Liver (tissue), 9 donors: ENCODE measurements around the gene AGPAT1. TPM values are rescaled to one million over a fixed set of nuclear protein-coding genes. Genes with fewer than 3 reads are reported as not detected.

Experiments
- DNase-seq: peaks from one replicate; pipeline ENCODE4 v3.0.0-alpha.2; 2017; ENCODE audit warnings: low spot score
- H3K27ac ChIP-seq, 2 donors: one replicate each; pipeline ENCODE4 v1.7.0; 2013; ENCODE audit warnings: inconsistent platforms in 2 of 2, low read length in 2 of 2, control low read depth in 1 of 2, low read depth in 1 of 2, mild to moderate bottlenecking in 1 of 2
- H3K27me3 ChIP-seq, 4 donors: one replicate each; pipeline versions ENCODE4 v1.6.1 to v1.7.0; 2013; ENCODE audit warnings: low read length in 3 of 4, inconsistent platforms in 1 of 4, mild to moderate bottlenecking in 1 of 4, moderate library complexity in 1 of 4; ENCODE audit not compliant: control insufficient read depth in 4 of 4, insufficient read depth in 4 of 4
- H3K36me3 ChIP-seq, 4 donors: one replicate each; pipeline versions ENCODE4 v1.6.1 to v1.7.0; 2013; ENCODE audit warnings: low read length in 3 of 4, mild to moderate bottlenecking in 3 of 4, low read depth in 1 of 4, moderate library complexity in 1 of 4; ENCODE audit not compliant: control insufficient read depth in 4 of 4, insufficient read depth in 3 of 4
- H3K4me1 ChIP-seq, 4 donors: one replicate each; pipeline versions ENCODE4 v1.6.1 to v1.7.0; 2013; ENCODE audit warnings: low read length in 3 of 4, mild to moderate bottlenecking in 3 of 4, moderate library complexity in 1 of 4; ENCODE audit not compliant: control insufficient read depth in 4 of 4, insufficient read depth in 4 of 4
- H3K4me3 ChIP-seq, 3 donors: one replicate each; pipeline versions ENCODE4 v1.6.1 to v1.7.0; 2013; ENCODE audit warnings: low read length in 3 of 3, control low read depth in 1 of 3, low read depth in 1 of 3, mild to moderate bottlenecking in 1 of 3
- H3K9ac ChIP-seq, 2 donors: one replicate each; pipeline ENCODE4 v1.7.0; 2013; ENCODE audit warnings: low read length in 2 of 2, mild to moderate bottlenecking in 2 of 2, moderate library complexity in 2 of 2, control low read depth in 1 of 2, low read depth in 1 of 2
- H3K9me3 ChIP-seq, 4 donors: one replicate each; pipeline versions ENCODE4 v1.6.1 to v1.7.0; 2013; ENCODE audit warnings: low read length in 3 of 4; ENCODE audit not compliant: control insufficient read depth in 4 of 4
- ATF3 ChIP-seq: IDR thresholded peaks from 2 replicates; pipeline ENCODE4 v1.6.1; 2016; ENCODE audit warnings: antibody characterized with exemption
- EGR1 ChIP-seq, 2 donors: IDR thresholded peaks; 2 replicates each; pipeline ENCODE4 v1.6.1; 2016 to 2018; ENCODE audit warnings: antibody characterized with exemption in 2 of 2, low read depth in 2 of 2
- FOXA2 ChIP-seq: IDR thresholded peaks from 2 replicates; pipeline ENCODE4 v1.6.1; 2016; ENCODE audit warnings: antibody characterized with exemption
- GABPA ChIP-seq, 2 donors: IDR thresholded peaks in 1 of 2; conservative IDR thresholded peaks in 1 of 2; 2 replicates each; pipeline ENCODE4 v1.6.1; 2016; ENCODE audit warnings: antibody characterized with exemption in 2 of 2, mild to moderate bottlenecking in 1 of 2, moderate library complexity in 1 of 2
- HNF4A ChIP-seq, 2 donors: conservative IDR thresholded peaks; 2 replicates each; pipeline ENCODE4 v1.6.1; 2016; ENCODE audit warnings: antibody characterized with exemption in 2 of 2, mild to moderate bottlenecking in 2 of 2
- HNF4G ChIP-seq: IDR thresholded peaks from 2 replicates; pipeline ENCODE4 v1.6.1; 2016; ENCODE audit warnings: antibody characterized with exemption
- MAX ChIP-seq: IDR thresholded peaks from 2 replicates; pipeline ENCODE4 v1.6.1; 2016; ENCODE audit warnings: antibody characterized with exemption
- NR2F2 ChIP-seq: IDR thresholded peaks from 2 replicates; pipeline ENCODE4 v1.6.1; 2016; ENCODE audit warnings: antibody characterized with exemption
- RAD21 ChIP-seq, 2 donors: IDR thresholded peaks; 2 replicates each; pipeline ENCODE4 v1.6.1; 2016; ENCODE audit warnings: antibody characterized with exemption in 2 of 2, mild to moderate bottlenecking in 2 of 2
- SP1 ChIP-seq: IDR thresholded peaks from 2 replicates; pipeline ENCODE4 v1.6.1; 2018; ENCODE audit warnings: antibody characterized with exemption, mild to moderate bottlenecking
- TAF1 ChIP-seq: conservative IDR thresholded peaks from 2 replicates; pipeline ENCODE4 v1.6.1; 2016; ENCODE audit warnings: antibody characterized with exemption, mild to moderate bottlenecking
- YY1 ChIP-seq: IDR thresholded peaks from 2 replicates; pipeline ENCODE4 v1.6.1; 2016; ENCODE audit warnings: antibody characterized with exemption, mild to moderate bottlenecking
- WGBS: extraction: QIAGEN DNeasy Blood & Tissue Kit; methylation state at CpG from one replicate; pipeline ENCODE4 v1.1.7; 2013; 5-methylcytosine and 5-hydroxymethylcytosine counted together
- polyA plus RNA-seq, 2 donors: library from polyadenylated mRNA; stranded (reverse) in 1 of 2; unstranded in 1 of 2; fragments of 200-250 nt in 1 of 2; fragments of >200 nt in 1 of 2; fragmentation: Nextera tagmentation in 1 of 2; extraction: Ambion mirVana in 1 of 2; gene quantifications; one replicate each; pipeline versions ENCODE4 v1.2.1 to v1.2.3, GENCODE V29; 2013 to 2015
- total RNA-seq, 2 donors: library from RNA; depleted of rRNA; stranded (reverse); fragments of >200 nt; gene quantifications; one replicate each; pipeline ENCODE4 v1.2.3, GENCODE V29; 2014
- TF ChIP-seq, protein P1 (sequence below): fragments of 150-350 bp; IDR thresholded peaks from 2 replicates; pipeline ENCODE4 v1.5.1; 2017; ENCODE audit warnings: improper control_type of control experiment, low read depth, low read length; ENCODE audit not compliant: missing input control
- TF ChIP-seq, protein P2 (sequence below): IDR thresholded peaks from 2 replicates; pipeline ENCODE4 v1.6.1; 2016; ENCODE audit warnings: antibody characterized with exemption, mild to moderate bottlenecking
- donor health status: healthy.
- donor health status: healthy.
- donor health status: healthy.
- donor health status: healthy.
- donor health status: healthy.

The AGPAT1 gene
- total and polyA plus RNA-seq, 4 donors: 10.4 to 45.1 (median 17.5) TPM

- H3K9me3 ChIP-seq: no peaks in the 10 kb centered on the region
- TF ChIP-seq GABPA (IDR thresholded peaks at IDR 0.05 in 1 of 2, conservative IDR thresholded peaks at IDR 0.05 in 1 of 2) (no peak), SP1 (no peak), HNF4A (conservative IDR thresholded peaks at IDR 0.05) (no peak), HNF4G (no peak), FOXA2 (no peak), MAX (no peak), NR2F2 (no peak), ATF3 (no peak), YY1 (no peak)
- TF ChIP-seq, protein P1, sequence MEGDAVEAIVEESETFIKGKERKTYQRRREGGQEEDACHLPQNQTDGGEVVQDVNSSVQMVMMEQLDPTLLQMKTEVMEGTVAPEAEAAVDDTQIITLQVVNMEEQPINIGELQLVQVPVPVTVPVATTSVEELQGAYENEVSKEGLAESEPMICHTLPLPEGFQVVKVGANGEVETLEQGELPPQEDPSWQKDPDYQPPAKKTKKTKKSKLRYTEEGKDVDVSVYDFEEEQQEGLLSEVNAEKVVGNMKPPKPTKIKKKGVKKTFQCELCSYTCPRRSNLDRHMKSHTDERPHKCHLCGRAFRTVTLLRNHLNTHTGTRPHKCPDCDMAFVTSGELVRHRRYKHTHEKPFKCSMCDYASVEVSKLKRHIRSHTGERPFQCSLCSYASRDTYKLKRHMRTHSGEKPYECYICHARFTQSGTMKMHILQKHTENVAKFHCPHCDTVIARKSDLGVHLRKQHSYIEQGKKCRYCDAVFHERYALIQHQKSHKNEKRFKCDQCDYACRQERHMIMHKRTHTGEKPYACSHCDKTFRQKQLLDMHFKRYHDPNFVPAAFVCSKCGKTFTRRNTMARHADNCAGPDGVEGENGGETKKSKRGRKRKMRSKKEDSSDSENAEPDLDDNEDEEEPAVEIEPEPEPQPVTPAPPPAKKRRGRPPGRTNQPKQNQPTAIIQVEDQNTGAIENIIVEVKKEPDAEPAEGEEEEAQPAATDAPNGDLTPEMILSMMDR: no peak
- TF ChIP-seq, protein P2, sequence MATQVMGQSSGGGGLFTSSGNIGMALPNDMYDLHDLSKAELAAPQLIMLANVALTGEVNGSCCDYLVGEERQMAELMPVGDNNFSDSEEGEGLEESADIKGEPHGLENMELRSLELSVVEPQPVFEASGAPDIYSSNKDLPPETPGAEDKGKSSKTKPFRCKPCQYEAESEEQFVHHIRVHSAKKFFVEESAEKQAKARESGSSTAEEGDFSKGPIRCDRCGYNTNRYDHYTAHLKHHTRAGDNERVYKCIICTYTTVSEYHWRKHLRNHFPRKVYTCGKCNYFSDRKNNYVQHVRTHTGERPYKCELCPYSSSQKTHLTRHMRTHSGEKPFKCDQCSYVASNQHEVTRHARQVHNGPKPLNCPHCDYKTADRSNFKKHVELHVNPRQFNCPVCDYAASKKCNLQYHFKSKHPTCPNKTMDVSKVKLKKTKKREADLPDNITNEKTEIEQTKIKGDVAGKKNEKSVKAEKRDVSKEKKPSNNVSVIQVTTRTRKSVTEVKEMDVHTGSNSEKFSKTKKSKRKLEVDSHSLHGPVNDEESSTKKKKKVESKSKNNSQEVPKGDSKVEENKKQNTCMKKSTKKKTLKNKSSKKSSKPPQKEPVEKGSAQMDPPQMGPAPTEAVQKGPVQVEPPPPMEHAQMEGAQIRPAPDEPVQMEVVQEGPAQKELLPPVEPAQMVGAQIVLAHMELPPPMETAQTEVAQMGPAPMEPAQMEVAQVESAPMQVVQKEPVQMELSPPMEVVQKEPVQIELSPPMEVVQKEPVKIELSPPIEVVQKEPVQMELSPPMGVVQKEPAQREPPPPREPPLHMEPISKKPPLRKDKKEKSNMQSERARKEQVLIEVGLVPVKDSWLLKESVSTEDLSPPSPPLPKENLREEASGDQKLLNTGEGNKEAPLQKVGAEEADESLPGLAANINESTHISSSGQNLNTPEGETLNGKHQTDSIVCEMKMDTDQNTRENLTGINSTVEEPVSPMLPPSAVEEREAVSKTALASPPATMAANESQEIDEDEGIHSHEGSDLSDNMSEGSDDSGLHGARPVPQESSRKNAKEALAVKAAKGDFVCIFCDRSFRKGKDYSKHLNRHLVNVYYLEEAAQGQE: no peak
- no peaks in the 10 kb centered on the region for H3K4me1 ChIP-seq
- no peaks in the 10 kb centered on the region for H3K27me3 ChIP-seq
- DNase-seq: no peak
- no peaks in the 10 kb centered on the region for H3K36me3 ChIP-seq
- H3K27ac ChIP-seq: no peak overlapping the region
- 94% methylated on average over 4 of the region's 4 CpGs for WGBS
- H3K9ac ChIP-seq: no peak overlapping the region
- H3K4me3 ChIP-seq: no peak overlapping the region
Observed at GRCh38 chr6:32215617-32216016, 39.7 kb upstream of the AGPAT1 start.

- Histone ChIP-seq H3K9ac (no peak overlapping the region), H3K27me3 (no peaks in the 10 kb centered on the region), H3K27ac (no peak overlapping the region), H3K36me3 (no peaks in the 10 kb centered on the region), H3K4me1 (no peaks in the 10 kb centered on the region), H3K9me3 (no peaks in the 10 kb centered on the region), H3K4me3 (no peak overlapping the region)
- WGBS: 88% methylated on average over 3 of the region's 3 CpGs
- no peak for DNase-seq
- no peak for TF ChIP-seq YY1
- no peak for TF ChIP-seq EGR1 (IDR thresholded peaks at IDR 0.05; ENCODE audit: low read depth in 2 of 2)
- TF ChIP-seq, protein P1: no peak
- no peak for TF ChIP-seq FOXA2
- TF ChIP-seq TAF1: no peak
- TF ChIP-seq RAD21 (IDR thresholded peaks at IDR 0.05): no peak
Observed at GRCh38 chr6:32214126-32214525, 38.2 kb upstream of the AGPAT1 start.
